Measurements from ENCODE around the gene ZBTB40. TPM values are rescaled to one million over a fixed set of nuclear protein-coding genes. Genes with fewer than 3 reads are reported as not detected.

ZBTB40 gene
- total RNA-seq, 1 experiment from 2014 or later = 16.3 TPM

DNA sequence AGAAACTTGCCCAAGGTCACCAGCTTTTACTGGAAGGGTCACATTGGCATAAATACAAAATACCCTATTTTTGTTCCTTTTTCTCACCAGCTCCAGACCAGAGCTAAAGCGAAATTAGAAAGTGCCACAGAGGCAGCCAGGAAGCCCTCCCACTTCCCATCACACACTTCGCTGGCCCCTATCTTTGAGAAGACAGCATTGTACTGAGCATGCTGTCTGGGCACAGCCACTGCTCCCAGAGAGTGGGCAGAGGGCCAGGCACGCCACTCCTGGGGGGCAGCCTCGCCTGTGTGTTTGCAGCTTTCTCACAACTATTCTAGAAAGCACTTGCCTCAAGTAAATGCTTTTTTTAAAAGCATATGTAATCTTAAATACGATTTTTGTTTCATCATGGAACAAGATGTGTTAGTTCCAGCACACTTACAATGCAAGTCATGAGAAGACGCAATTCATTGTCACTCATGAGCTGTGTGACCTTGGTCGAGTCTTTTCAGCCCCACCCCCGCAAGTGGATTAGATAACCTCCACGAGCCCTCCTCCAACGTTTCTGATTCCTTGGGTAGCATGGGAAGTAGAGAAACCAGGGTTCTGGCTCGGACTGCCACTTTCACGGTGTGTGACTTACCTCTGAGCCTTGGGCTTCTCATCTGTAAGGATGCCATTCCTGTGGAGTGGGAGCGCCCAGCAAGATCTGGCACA lies 85.9 kb downstream of the ZBTB40 start:
- Mint-ChIP-seq H3K9me3 (no peaks in the 10 kb centered on the region), H3K27ac (no peak overlapping the region), H3K27me3 (ENCODE audit: low read depth) (no peaks in the 10 kb centered on the region), H3K36me3 (ENCODE audit: insufficient read depth in 1 of 3, low read depth in 3 of 3) (no peaks in the 10 kb centered on the region), H3K4me3 (no peak overlapping the region), H3K4me1 (peaks cover 0 to 4% of the 10 kb centered on the region in 2 experiments; a peak in 2 of 4 replicates)
- Histone ChIP-seq H2BK15ac (ENCODE audit: low read depth, low read length) (no peak overlapping the region), H4K91ac (ENCODE audit: insufficient read length, low read depth, low read length) (no peak overlapping the region), H2AFZ (ENCODE audit: low read length) (no peak overlapping the region), H3K79me1 (ENCODE audit: insufficient read depth, low read depth, low read length, poor library complexity, severe bottlenecking) (no peaks in the 10 kb centered on the region), H2BK12ac (ENCODE audit: insufficient read length, low read depth, low read length) (no peak overlapping the region), H3K56ac (ENCODE audit: insufficient read length, low read depth, low read length) (no peak overlapping the region), H3T11ph (ENCODE audit: low read length) (no peak overlapping the region), H2BK20ac (ENCODE audit: low read depth, low read length, poor library complexity, severe bottlenecking) (no peak overlapping the region), H3K18ac (ENCODE audit: insufficient read length, low read depth, low read length) (no peak overlapping the region), H4K5ac (ENCODE audit: insufficient read length, low read depth, low read length) (no peak overlapping the region), H2AK5ac (ENCODE audit: insufficient read length, low read length) (no peak overlapping the region), H2BK120ac (ENCODE audit: low read depth, low read length, poor library complexity, severe bottlenecking) (no peak overlapping the region), H4K20me1 (ENCODE audit: control insufficient read depth, insufficient read depth, insufficient read length) (no peaks in the 10 kb centered on the region), H4K8ac (replicated peaks; ENCODE audit: insufficient read length, low read depth, low read length) (no peak overlapping the region), H3K23ac (ENCODE audit: insufficient read length, low read depth, low read length) (no peak overlapping the region), H3K9me3 (ENCODE audit: control insufficient read depth, low read depth, low read length) (no peaks in the 10 kb centered on the region), H2BK5ac (ENCODE audit: insufficient read length, low read length) (no peak overlapping the region), H3K9ac (ENCODE audit: extremely low read depth, insufficient read length, low read length) (no peak overlapping the region), H3K23me2 (ENCODE audit: insufficient read length, low read depth, low read length, poor library complexity, severe bottlenecking) (no peaks in the 10 kb centered on the region), H3K27me3 (ENCODE audit: insufficient read depth, low read length) (no peaks in the 10 kb centered on the region), H3K79me2 (ENCODE audit: insufficient read depth, low read length) (no peaks in the 10 kb centered on the region), H3K27ac (ENCODE audit: insufficient read length, low read depth, low read length) (no peak overlapping the region), H3K4me1 (ENCODE audit: insufficient read depth, low read length) (no peaks in the 10 kb centered on the region), H3K4ac (ENCODE audit: low read depth, low read length) (no peak overlapping the region), H3K14ac (ENCODE audit: insufficient read depth, low read length) (no peak overlapping the region), H3K4me2 (ENCODE audit: insufficient read depth, insufficient read length, low read length) (no peak overlapping the region)
- TF ChIP-seq, protein P1, sequence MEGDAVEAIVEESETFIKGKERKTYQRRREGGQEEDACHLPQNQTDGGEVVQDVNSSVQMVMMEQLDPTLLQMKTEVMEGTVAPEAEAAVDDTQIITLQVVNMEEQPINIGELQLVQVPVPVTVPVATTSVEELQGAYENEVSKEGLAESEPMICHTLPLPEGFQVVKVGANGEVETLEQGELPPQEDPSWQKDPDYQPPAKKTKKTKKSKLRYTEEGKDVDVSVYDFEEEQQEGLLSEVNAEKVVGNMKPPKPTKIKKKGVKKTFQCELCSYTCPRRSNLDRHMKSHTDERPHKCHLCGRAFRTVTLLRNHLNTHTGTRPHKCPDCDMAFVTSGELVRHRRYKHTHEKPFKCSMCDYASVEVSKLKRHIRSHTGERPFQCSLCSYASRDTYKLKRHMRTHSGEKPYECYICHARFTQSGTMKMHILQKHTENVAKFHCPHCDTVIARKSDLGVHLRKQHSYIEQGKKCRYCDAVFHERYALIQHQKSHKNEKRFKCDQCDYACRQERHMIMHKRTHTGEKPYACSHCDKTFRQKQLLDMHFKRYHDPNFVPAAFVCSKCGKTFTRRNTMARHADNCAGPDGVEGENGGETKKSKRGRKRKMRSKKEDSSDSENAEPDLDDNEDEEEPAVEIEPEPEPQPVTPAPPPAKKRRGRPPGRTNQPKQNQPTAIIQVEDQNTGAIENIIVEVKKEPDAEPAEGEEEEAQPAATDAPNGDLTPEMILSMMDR (conservative IDR thresholded peaks at IDR 0.05) = no peak
- no peak for DNase-seq
- WGBS (ENCODE audit: extremely low coverage, insufficient read length, low lambda C conversion rate) = no CpG with 5 or more reads among the region's 13 CpGs
